ENCODE data around the gene C17orf100.

GRCh38 chr17:6657633-6658287 is 6.2 kb downstream of the C17orf100 start:
- TF ChIP-seq POLR2AphosphoS5 (IDR thresholded peaks at IDR 0.05): no peak
- no peak for TF ChIP-seq POLR2A (IDR thresholded peaks at IDR 0.05)

Data from spleen (tissue), 3 donors.